AG10803 (cell line): ENCODE measurements around the gene STPG1.

Experiments used
- DNase-seq: peaks from one replicate; pipeline ENCODE4 v3.0.0; 2010; ENCODE audit warnings: low read depth
- H3K4me3 ChIP-seq: 2 replicates; pipeline ENCODE4 v1.5.1; 2011; ENCODE audit warnings: mild to moderate bottlenecking, low read length, control low read depth
- CTCF ChIP-seq: conservative IDR thresholded peaks from 2 replicates; pipeline ENCODE4 v1.5.1; 2011; ENCODE audit warnings: mild to moderate bottlenecking, low read length, control low read depth, inconsistent platforms

Gene STPG1

GRCh38 chr1:24345334-24345733 is 68.2 kb downstream of the STPG1 start:
- no peak for DNase-seq
- H3K4me3 ChIP-seq, result no peak overlapping the region
- no peak for TF ChIP-seq CTCF

- no peak for DNase-seq
- TF ChIP-seq CTCF, result no peak
Measured at GRCh38 chr1:24344090-24344742, 69.4 kb downstream of the STPG1 start.

GRCh38 chr1:24343412-24344089 is 70.0 kb downstream of the STPG1 start:
- TF ChIP-seq CTCF, result no peak

More at GRCh38 chr1:24344090-24344742, 69.4 kb downstream of the STPG1 start:
- no peak overlapping the region for H3K4me3 ChIP-seq

GRCh38 chr1:24341260-24341659 is 72.3 kb downstream of the STPG1 start:
- DNase-seq, result no peak
- no peak for TF ChIP-seq CTCF
- no peak overlapping the region for H3K4me3 ChIP-seq

More at GRCh38 chr1:24343412-24344089, 70.0 kb downstream of the STPG1 start:
- no peak overlapping the region for H3K4me3 ChIP-seq
- DNase-seq, result no peak

- DNase-seq, result no peak
- no peak for TF ChIP-seq CTCF
- no peak overlapping the region for H3K4me3 ChIP-seq
Measured at GRCh38 chr1:24340770-24341169, 72.8 kb downstream of the STPG1 start.

GRCh38 chr1:24339996-24340395 is 73.6 kb downstream of the STPG1 start:
- no peak overlapping the region for H3K4me3 ChIP-seq
- no peak for DNase-seq
- no peak for TF ChIP-seq CTCF

GRCh38 chr1:24338447-24338846 is 75.1 kb downstream of the STPG1 start:
- H3K4me3 ChIP-seq, result no peak overlapping the region
- no peak for DNase-seq
- no peak for TF ChIP-seq CTCF
